C4-2B (cell line): Measurements from ENCODE around the gene BAZ1B.

Source experiments
- ZFX ChIP-seq: fragments of 450-650 bp; IDR thresholded peaks from 2 replicates; pipeline ENCODE4 v1.6.1; 2017
- TF ChIP-seq, protein P1 (sequence below): fragments of 450-650 bp; conservative IDR thresholded peaks from 2 replicates; pipeline ENCODE4 v1.5.1; 2017; ENCODE audit warnings: mild to moderate bottlenecking

DNA sequence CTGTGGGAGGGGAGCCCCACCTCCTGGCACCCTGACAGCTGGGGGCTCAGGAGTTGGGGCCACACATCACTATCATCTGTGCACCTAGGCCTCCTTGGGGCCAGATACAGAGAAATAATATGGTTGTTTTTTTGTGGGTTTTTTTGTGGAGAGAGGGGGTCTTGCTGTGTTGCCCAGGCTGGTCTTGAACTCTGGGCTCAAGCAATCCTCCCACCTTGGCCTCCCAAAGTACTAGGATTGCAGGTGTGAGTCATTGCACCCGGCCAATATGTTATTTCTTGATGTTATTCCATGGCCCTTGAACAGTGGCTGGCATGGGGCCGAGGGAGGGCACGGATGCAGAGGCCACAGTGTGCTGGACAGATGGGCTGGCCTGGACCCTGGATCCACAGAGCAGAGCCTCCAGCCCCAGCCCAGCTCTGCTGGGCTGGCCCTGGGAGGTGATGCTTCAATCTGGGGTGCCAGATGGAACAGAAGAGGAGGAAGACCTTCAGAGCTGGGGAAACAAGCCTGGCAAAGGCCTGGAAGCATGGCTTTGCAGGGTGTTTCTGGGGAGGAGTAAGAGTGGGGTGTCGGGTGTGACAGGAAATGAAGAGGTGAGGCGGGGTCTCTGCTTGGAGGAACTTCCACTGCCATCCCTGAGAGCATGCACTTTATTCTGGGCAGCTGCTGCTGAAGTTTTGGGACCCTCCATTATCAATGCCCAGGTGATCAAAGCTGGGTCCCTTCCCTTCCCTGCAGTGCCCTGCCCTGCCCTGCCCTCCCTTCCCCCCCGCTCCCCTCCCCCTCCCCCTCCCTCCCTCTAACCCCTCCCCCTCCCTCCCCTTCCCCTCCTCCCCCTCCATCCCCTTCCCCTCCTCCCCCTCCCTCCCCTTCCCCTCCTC is 92.2 kb downstream of the BAZ1B start:
- TF ChIP-seq, protein P1, sequence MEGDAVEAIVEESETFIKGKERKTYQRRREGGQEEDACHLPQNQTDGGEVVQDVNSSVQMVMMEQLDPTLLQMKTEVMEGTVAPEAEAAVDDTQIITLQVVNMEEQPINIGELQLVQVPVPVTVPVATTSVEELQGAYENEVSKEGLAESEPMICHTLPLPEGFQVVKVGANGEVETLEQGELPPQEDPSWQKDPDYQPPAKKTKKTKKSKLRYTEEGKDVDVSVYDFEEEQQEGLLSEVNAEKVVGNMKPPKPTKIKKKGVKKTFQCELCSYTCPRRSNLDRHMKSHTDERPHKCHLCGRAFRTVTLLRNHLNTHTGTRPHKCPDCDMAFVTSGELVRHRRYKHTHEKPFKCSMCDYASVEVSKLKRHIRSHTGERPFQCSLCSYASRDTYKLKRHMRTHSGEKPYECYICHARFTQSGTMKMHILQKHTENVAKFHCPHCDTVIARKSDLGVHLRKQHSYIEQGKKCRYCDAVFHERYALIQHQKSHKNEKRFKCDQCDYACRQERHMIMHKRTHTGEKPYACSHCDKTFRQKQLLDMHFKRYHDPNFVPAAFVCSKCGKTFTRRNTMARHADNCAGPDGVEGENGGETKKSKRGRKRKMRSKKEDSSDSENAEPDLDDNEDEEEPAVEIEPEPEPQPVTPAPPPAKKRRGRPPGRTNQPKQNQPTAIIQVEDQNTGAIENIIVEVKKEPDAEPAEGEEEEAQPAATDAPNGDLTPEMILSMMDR, result no peak
- TF ChIP-seq ZFX, result no peak
